Nephron (organoid): ENCODE results near the gene SLC8A2.

ENCODE experiments used
- H3K27ac Mint-ChIP-seq, 3 experiments: 2 replicates each; pipeline ENCODE4 v1.8.0; 2020; ENCODE audit warnings: mixed read lengths in 3 of 3, mild to moderate bottlenecking in 2 of 3, moderate library complexity in 1 of 3
- H3K27me3 Mint-ChIP-seq: 2 replicates; pipeline ENCODE4 v1.8.0; 2021; ENCODE audit warnings: low read depth, mild to moderate bottlenecking, moderate library complexity, mixed read lengths
- H3K36me3 Mint-ChIP-seq: 2 replicates; pipeline ENCODE4 v1.8.0; 2020; ENCODE audit warnings: low read depth, mixed read lengths
- H3K4me1 Mint-ChIP-seq: 2 replicates; pipeline ENCODE4 v1.8.0; 2020; ENCODE audit warnings: mixed read lengths
- H3K4me3 Mint-ChIP-seq, 3 experiments: 2 replicates each; pipeline ENCODE4 v1.8.0; 2020; ENCODE audit warnings: mild to moderate bottlenecking in 3 of 3, mixed read lengths in 3 of 3, moderate library complexity in 2 of 3
- H3K9me3 Mint-ChIP-seq: 2 replicates; pipeline ENCODE4 v1.8.0; 2020; ENCODE audit warnings: mixed read lengths
- TF ChIP-seq, protein P1 (sequence below), 3 experiments: fragments of 200-600 bp; sonication (generic); IDR thresholded peaks; one replicate each; pipeline ENCODE4 v1.5.0; 2021; ENCODE audit warnings: antibody characterized with exemption in 3 of 3; ENCODE audit not compliant: unreplicated experiment in 3 of 3

The SLC8A2 gene

DNA sequence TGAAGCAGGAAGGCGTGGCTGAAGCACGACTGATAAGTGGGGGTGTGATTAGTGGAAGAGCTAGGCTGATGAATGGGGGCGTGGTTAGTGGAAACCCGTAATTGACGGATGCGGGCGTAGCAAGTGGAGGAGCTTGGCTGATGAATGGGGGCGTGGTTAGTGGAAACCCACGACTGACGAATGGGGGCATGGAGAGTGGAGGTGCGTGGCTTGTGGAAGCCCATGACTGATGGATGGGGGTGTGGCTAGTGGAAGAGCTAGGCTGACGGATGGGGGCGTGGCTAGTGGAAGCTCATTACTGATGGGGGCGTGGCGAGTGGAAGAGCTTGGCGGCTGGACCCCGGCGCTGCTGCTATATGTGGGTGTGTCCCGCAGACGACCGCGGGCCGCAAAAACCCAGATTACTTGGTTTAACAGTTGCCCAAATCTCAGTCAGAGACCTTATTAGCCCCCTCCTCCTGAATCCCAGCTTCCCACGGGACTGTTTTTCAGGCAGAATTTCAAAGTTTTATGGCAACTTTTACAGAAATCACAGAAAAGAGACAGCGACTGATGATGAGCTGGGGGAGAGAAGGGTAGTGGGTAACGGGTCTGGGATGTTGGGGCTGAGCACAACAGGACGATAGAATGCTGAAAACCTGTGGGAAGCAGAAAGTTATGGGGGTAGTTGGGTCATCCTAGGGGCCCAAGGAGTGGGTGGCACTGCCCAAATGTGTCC, 43.4 kb downstream of the SLC8A2 start:
- H3K4me1 Mint-ChIP-seq = peaks cover 7% of the 10 kb centered on the region
- TF ChIP-seq, protein P1, sequence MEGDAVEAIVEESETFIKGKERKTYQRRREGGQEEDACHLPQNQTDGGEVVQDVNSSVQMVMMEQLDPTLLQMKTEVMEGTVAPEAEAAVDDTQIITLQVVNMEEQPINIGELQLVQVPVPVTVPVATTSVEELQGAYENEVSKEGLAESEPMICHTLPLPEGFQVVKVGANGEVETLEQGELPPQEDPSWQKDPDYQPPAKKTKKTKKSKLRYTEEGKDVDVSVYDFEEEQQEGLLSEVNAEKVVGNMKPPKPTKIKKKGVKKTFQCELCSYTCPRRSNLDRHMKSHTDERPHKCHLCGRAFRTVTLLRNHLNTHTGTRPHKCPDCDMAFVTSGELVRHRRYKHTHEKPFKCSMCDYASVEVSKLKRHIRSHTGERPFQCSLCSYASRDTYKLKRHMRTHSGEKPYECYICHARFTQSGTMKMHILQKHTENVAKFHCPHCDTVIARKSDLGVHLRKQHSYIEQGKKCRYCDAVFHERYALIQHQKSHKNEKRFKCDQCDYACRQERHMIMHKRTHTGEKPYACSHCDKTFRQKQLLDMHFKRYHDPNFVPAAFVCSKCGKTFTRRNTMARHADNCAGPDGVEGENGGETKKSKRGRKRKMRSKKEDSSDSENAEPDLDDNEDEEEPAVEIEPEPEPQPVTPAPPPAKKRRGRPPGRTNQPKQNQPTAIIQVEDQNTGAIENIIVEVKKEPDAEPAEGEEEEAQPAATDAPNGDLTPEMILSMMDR (IDR thresholded peaks at IDR 0.05; ENCODE audit: unreplicated experiment in 3 of 3) = no peak
- H3K9me3 Mint-ChIP-seq = no peaks in the 10 kb centered on the region
- H3K27ac Mint-ChIP-seq = no peak overlapping the region
- no peaks in the 10 kb centered on the region for H3K36me3 Mint-ChIP-seq
- H3K27me3 Mint-ChIP-seq = peaks cover 47% of the 10 kb centered on the region
- H3K4me3 Mint-ChIP-seq = no peak overlapping the region

DNA sequence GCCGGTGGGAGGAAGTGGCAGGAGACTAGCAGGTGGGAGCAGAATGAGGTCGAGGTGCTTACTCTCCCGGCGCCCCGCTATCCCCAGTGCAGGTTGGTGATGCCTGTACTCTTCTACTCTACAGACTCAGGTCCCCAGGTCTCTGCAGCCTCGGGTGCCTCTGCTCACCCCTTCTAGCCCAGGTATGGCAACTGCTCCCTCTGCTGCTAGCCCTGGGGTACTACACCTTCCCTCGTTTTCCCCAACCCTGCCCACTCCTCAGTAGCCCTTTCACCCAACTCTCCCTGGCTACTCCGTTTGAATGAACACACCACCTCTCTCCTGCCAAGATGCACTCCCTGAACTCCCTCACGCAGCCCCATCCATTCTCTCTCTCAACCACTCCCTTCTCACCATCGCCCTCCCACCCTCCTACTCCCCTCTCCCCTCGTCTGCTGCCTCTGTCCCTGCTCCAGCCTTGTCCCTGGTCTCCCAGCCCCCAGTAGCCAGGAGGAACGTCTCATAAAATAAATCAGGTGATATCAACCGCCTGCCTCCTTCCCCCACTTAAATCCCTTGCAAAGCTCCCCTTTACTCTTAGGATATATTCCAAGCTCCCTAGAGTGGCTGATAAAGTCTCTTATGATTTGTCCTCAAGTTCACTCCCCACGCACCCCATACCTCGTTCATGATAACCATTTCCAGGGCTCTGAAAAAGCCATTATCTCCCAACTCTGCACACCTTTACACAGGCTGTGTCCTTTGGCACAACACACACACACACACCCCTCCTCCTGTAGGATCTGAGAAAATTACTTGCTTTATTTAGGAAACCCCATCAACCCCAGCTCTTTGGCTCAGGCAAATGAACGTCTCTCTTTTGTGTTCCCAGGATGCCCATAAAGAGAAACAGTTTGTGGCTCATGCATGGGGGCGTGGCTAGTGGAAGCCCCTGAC, 44.2 kb downstream of the SLC8A2 start:
- Mint-ChIP-seq H3K4me3 (no peak overlapping the region), H3K4me1 (peaks cover 15% of the 10 kb centered on the region), H3K27ac (no peak overlapping the region), H3K27me3 (peaks cover 48% of the 10 kb centered on the region), H3K36me3 (no peaks in the 10 kb centered on the region), H3K9me3 (no peaks in the 10 kb centered on the region)
- TF ChIP-seq, protein P1 (IDR thresholded peaks at IDR 0.05; ENCODE audit: unreplicated experiment in 3 of 3) = peak; percentile 83 to 93 (median 92)

GRCh38 chr19:47423203-47423882, 48.4 kb downstream of the SLC8A2 start:
- Mint-ChIP-seq H3K27me3 (peaks cover 50% of the 10 kb centered on the region), H3K4me3 (peak overlapping the region; percentile 75 to 78 (median 76)), H3K27ac (peak overlapping the region; percentile 34 to 94 (median 84)), H3K9me3 (no peaks in the 10 kb centered on the region), H3K4me1 (peaks cover 39% of the 10 kb centered on the region), H3K36me3 (no peaks in the 10 kb centered on the region)
- TF ChIP-seq, protein P1 (IDR thresholded peaks at IDR 0.05; ENCODE audit: unreplicated experiment in 3 of 3) = no peak

- peaks cover 57% of the 10 kb centered on the region for H3K27me3 Mint-ChIP-seq
- peak overlapping the region; percentile 81 to 94 (median 84) for H3K27ac Mint-ChIP-seq
- H3K9me3 Mint-ChIP-seq = no peaks in the 10 kb centered on the region
- peaks cover 44% of the 10 kb centered on the region for H3K4me1 Mint-ChIP-seq
- peak overlapping the region; percentile 75 to 78 (median 76) for H3K4me3 Mint-ChIP-seq
- no peaks in the 10 kb centered on the region for H3K36me3 Mint-ChIP-seq
- TF ChIP-seq, protein P1 (IDR thresholded peaks at IDR 0.05; ENCODE audit: unreplicated experiment in 3 of 3) = no peak
Observed at GRCh38 chr19:47422417-47423163, 49.1 kb downstream of the SLC8A2 start.

DNA sequence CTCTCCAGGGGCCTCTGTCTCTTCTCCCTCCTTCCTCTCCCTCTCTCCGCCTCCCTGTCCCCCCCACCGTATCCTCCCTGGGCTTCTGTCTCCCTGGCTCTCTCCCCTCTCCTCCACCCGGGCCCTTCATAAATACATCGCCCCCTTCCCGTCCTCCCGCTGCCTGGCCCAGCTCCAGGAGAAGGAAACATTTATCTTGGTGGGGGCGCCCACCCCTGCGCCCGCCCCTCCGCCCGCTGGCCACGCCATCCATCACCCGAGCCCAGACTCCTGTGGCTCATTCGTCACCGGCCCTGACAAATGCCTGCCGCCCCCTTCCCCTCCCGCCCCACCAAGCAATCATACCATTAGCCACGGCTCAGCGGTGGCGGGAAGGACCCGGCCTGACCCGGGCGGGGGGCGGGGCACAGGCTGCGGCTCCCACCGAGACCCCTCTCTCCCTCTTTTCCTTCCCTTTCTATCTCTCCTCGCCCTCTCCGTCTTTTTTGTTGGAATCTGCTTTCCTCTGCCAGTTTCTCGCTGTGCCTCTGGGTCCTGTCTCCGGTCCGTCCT, 49.8 kb downstream of the SLC8A2 start:
- H3K4me3 Mint-ChIP-seq = peak overlapping the region; percentile 75 to 79 (median 78)
- peaks cover 45% of the 10 kb centered on the region for H3K4me1 Mint-ChIP-seq
- TF ChIP-seq, protein P1 (IDR thresholded peaks at IDR 0.05; ENCODE audit: unreplicated experiment in 3 of 3) = no peak
- peaks cover 64% of the 10 kb centered on the region for H3K27me3 Mint-ChIP-seq
- no peaks in the 10 kb centered on the region for H3K9me3 Mint-ChIP-seq
- no peaks in the 10 kb centered on the region for H3K36me3 Mint-ChIP-seq
- peak overlapping the region; percentile 92 to 95 (median 94) for H3K27ac Mint-ChIP-seq
